Naive thymus-derived CD8-positive, alpha-beta T cell (primary cell): ENCODE data around the gene ZDHHC19. TPM values are rescaled to one million over a fixed set of nuclear protein-coding genes. Genes with fewer than 3 reads are reported as not detected.
A peak's percentile ranks its signal among the peaks of the same experiment; 100 is the strongest.
"Not testable (repeated sequence)": the region's sequence is repeated elsewhere in the genome, so short reads cannot be mapped to it uniquely, and the experiment has no call there.

ENCODE experiments used
- ATAC-seq, 2 donors: fragments of 150-1000 bp; cut with Tn5 transposase in 1 of 2; sonication (Bioruptor Pico), chemical (Tn5 transposase) in 1 of 2; 1 replicate in 1 of 2; 2 replicates in 1 of 2; pipeline ENCODE4 v1.10.0; 2021; ENCODE audit warnings: mild to moderate bottlenecking in 2 of 2, moderate library complexity in 2 of 2
- POLR2A ChIA-PET: fragments of 350-600 bp; sonication (Branson Sonifier 250); formaldehyde crosslinking; loops from one replicate; lab custom pipeline; 2021; ENCODE audit warnings: antibody characterized with exemption; lab: Charles Lee
- DNase-seq, 10 donors: peaks; one replicate each; pipeline versions ENCODE4 v3.0.0 to v3.0.0-alpha.2; 2020 to 2022
- H3K27ac Mint-ChIP-seq, 10 donors: one replicate each; pipeline ENCODE4 v1.8.0; 2020 to 2022; ENCODE audit warnings: mild to moderate bottlenecking in 10 of 10, mixed read lengths in 10 of 10, moderate library complexity in 4 of 10, inconsistent platforms in 1 of 10
- H3K27me3 Mint-ChIP-seq, 5 donors: one replicate each; pipeline ENCODE4 v1.8.0; 2021 to 2022; ENCODE audit warnings: mixed read lengths in 5 of 5
- H3K36me3 Mint-ChIP-seq, 3 donors: one replicate each; pipeline ENCODE4 v1.8.0; 2020 to 2022; ENCODE audit warnings: mixed read lengths in 3 of 3, mild to moderate bottlenecking in 2 of 3, inconsistent platforms in 1 of 3
- H3K4me1 Mint-ChIP-seq, 4 donors: one replicate each; pipeline ENCODE4 v1.8.0; 2021 to 2022; ENCODE audit warnings: mixed read lengths in 4 of 4
- H3K4me3 Mint-ChIP-seq, 10 donors: one replicate each; pipeline ENCODE4 v1.8.0; 2020 to 2022; ENCODE audit warnings: mild to moderate bottlenecking in 10 of 10, mixed read lengths in 10 of 10, moderate library complexity in 6 of 10, inconsistent platforms in 1 of 10
- H3K9me3 Mint-ChIP-seq, 9 donors: one replicate each; pipeline ENCODE4 v1.8.0; 2020 to 2022; ENCODE audit warnings: mixed read lengths in 9 of 9, mild to moderate bottlenecking in 3 of 9, inconsistent platforms in 1 of 9, moderate library complexity in 1 of 9
- polyA plus RNA-seq, 3 donors: library from polyadenylated mRNA; unstranded; fragments of 300-500 nt; fragmentation: Illumina TruSeq; gene quantifications; one replicate each; pipeline ENCODE4 v1.2.3, GENCODE V29; 2021
- total RNA-seq, 8 experiments: library from RNA in 2 of 8; stranded (reverse) in 2 of 8; gene quantifications; one replicate each; pipeline ENCODE4 v1.2.3 and lab custom pipeline; 2021 to 2026

The ZDHHC19 gene
- total and polyA plus RNA-seq, 5 experiments from 2014 or later, result 0.51 TPM; not detected in 4

DNA sequence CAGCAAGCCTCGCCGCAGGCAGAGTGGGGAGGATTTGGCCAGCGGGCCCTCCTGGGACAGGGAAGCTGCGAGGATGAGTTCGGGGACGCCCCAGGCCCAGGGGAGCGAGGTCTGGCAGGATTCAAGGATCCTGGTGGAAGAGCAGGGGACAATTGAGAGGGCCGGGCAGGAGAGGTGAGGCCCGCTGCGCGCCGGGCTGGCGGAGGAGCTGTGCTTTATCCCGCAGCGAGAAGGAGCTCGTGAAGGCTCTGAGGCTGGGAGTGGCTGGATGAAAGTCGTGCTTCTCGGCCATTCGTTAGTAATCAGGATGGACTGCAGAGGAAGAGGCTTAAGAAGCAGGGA, 8.7 kb upstream of the ZDHHC19 start:
- no peak for ATAC-seq
- POLR2A ChIA-PET, result no interaction called here
- peaks cover 0 to 3% (median 0%) of the 10 kb centered on the region in 5 donors for H3K27me3 Mint-ChIP-seq

DNA sequence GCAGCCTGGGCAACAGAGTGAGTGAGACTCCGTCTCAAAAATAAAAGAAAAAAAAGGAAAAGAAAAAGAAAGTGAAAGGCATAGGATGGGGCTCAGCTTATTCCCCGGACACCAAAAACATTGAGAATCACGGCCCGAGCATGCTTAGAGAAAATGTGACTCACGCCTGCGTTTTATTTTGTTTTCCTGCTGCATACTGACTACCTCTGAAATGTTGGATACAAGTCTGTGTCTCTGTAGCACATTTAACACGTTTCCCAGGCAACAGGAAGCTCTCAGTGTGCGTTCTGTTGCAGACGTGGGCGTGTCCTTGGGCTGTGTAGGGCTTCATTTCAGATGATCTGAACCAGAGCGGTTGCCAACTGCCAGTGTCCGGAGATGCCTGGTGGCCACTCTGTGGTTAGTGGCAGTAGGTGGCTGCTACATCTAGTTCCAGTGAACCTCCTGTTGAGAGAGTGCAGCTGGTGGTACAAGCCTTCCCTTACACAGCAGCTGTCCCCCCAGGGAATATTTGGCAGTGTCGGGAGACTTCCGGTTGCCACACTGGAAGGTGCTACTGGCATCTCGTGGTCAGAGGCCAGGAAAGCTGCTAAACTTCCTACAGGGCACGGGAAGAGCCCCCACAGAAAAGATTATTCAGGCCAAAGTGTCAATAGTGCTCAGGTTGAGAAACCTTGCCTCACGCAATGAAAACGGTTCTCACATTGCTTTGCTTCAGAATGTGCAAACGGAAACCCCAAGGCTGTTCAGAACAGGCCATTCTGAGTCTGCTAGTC, 8.2 kb upstream of the ZDHHC19 start:
- peak; percentile 38 to 88 (median 62) for DNase-seq
- Mint-ChIP-seq H3K4me3 (peak overlapping the region; percentile 73 to 89 (median 79)), H3K27me3 (peaks cover 0 to 2% (median 0%) of the 10 kb centered on the region in 5 donors), H3K27ac (peak overlapping the region; percentile 79 to 96 (median 90)), H3K9me3 (no peaks in the 10 kb centered on the region), H3K4me1 (peaks cover 6 to 22% (median 15%) of the 10 kb centered on the region in 4 donors), H3K36me3 (no peaks in the 10 kb centered on the region)
- POLR2A ChIA-PET, result no interaction called here
- peak; percentile 93 to 98 for ATAC-seq

More for the DNA sequence above, 8.7 kb upstream of the ZDHHC19 start:
- DNase-seq, result no peak
- H3K9me3 Mint-ChIP-seq, result no peaks in the 10 kb centered on the region
- no peaks in the 10 kb centered on the region for H3K36me3 Mint-ChIP-seq
- peaks cover 6 to 22% (median 15%) of the 10 kb centered on the region in 4 donors for H3K4me1 Mint-ChIP-seq
- peak overlapping the region in 9 of 10 donors; percentile 82 to 96 (median 91) for H3K27ac Mint-ChIP-seq
- peak overlapping the region in 7 of 10 donors; percentile 18 to 86 (median 78) for H3K4me3 Mint-ChIP-seq

GRCh38 chr3:196218155-196218712, 7.0 kb upstream of the ZDHHC19 start:
- H3K27ac Mint-ChIP-seq, result peak overlapping the region in 7 of 10 donors; percentile 70 to 95 (median 85)
- H3K27me3 Mint-ChIP-seq, result peaks cover 0 to 2% (median 0%) of the 10 kb centered on the region in 5 donors
- no peaks in the 10 kb centered on the region for H3K36me3 Mint-ChIP-seq
- POLR2A ChIA-PET, result no interaction called here
- DNase-seq, result no peak
- H3K9me3 Mint-ChIP-seq, result no peaks in the 10 kb centered on the region
- ATAC-seq, result no peak
- peaks cover 6 to 22% (median 15%) of the 10 kb centered on the region in 4 donors for H3K4me1 Mint-ChIP-seq
- H3K4me3 Mint-ChIP-seq, result peak overlapping the region in 4 of 10 donors; percentile 18 to 86 (median 30)

- H3K27ac Mint-ChIP-seq, result peak overlapping the region in 8 of 10 donors; percentile 37 to 86 (median 71)
- H3K4me3 Mint-ChIP-seq, result peak overlapping the region in 7 of 10 donors; percentile 11 to 62 (median 31)
- peaks cover 6 to 22% (median 15%) of the 10 kb centered on the region in 4 donors for H3K4me1 Mint-ChIP-seq
- POLR2A ChIA-PET, result no interaction called here
- H3K9me3 Mint-ChIP-seq, result no peaks in the 10 kb centered on the region
- DNase-seq (no peak), ATAC-seq (no peak)
- no peaks in the 10 kb centered on the region for H3K36me3 Mint-ChIP-seq
- no peaks in the 10 kb centered on the region for H3K27me3 Mint-ChIP-seq
Measured at GRCh38 chr3:196217307-196218154, 6.3 kb upstream of the ZDHHC19 start.

- ATAC-seq (no peak), DNase-seq (no peak)
- H3K9me3 Mint-ChIP-seq, result no peaks in the 10 kb centered on the region
- peak overlapping the region in 2 of 10 donors; percentile 56 to 84 for H3K27ac Mint-ChIP-seq
- H3K27me3 Mint-ChIP-seq, result no peaks in the 10 kb centered on the region
- peaks cover 6 to 22% (median 15%) of the 10 kb centered on the region in 4 donors for H3K4me1 Mint-ChIP-seq
- H3K36me3 Mint-ChIP-seq, result no peaks in the 10 kb centered on the region
- POLR2A ChIA-PET, result interaction anchor here (0.6 kb wide), 1 partner anchor 468 kb away, joined by 3 read pairs; no protein-coding TSS in a partner anchor
- no peak overlapping the region for H3K4me3 Mint-ChIP-seq
Measured at GRCh38 chr3:196216681-196217211, 5.5 kb upstream of the ZDHHC19 start.

GRCh38 chr3:196216089-196216564, 4.9 kb upstream of the ZDHHC19 start, which contains the start of gene SLC51A:
Gene SLC51A, plus strand, starts transcription at chr3:196216534. Its CDS starts 179 bp downstream, at chr3:196216713.
- ATAC-seq, result no peak
- POLR2A ChIA-PET, result no interaction called here
- Mint-ChIP-seq H3K9me3 (no peaks in the 10 kb centered on the region), H3K4me3 (peak within 1 kb of the TSS in 5 of 10 donors; percentile 11 to 62 (median 32)), H3K4me1 (peaks cover 6 to 20% (median 15%) of the 10 kb centered on the region in 4 donors), H3K36me3 (no peaks in the 10 kb centered on the region), H3K27me3 (no peaks in the 10 kb centered on the region), H3K27ac (peak within 1 kb of the TSS in 7 of 10 donors; percentile 37 to 84 (median 72))
- DNase-seq, result no peak

- Mint-ChIP-seq H3K9me3 (no peaks in the 10 kb centered on the region), H3K27ac (peak overlapping the region in 2 of 10 donors; percentile 50 to 73), H3K4me1 (peaks cover 6 to 19% (median 15%) of the 10 kb centered on the region in 4 donors), H3K4me3 (no peak overlapping the region), H3K27me3 (no peaks in the 10 kb centered on the region), H3K36me3 (no peaks in the 10 kb centered on the region)
- POLR2A ChIA-PET, result interaction anchor here (0.6 kb wide), 1 partner anchor 10 kb away, joined by 3 read pairs; no protein-coding TSS in a partner anchor
- ATAC-seq (no peak), DNase-seq (no peak)
Measured at GRCh38 chr3:196215493-196216020, 4.4 kb upstream of the ZDHHC19 start.

DNA sequence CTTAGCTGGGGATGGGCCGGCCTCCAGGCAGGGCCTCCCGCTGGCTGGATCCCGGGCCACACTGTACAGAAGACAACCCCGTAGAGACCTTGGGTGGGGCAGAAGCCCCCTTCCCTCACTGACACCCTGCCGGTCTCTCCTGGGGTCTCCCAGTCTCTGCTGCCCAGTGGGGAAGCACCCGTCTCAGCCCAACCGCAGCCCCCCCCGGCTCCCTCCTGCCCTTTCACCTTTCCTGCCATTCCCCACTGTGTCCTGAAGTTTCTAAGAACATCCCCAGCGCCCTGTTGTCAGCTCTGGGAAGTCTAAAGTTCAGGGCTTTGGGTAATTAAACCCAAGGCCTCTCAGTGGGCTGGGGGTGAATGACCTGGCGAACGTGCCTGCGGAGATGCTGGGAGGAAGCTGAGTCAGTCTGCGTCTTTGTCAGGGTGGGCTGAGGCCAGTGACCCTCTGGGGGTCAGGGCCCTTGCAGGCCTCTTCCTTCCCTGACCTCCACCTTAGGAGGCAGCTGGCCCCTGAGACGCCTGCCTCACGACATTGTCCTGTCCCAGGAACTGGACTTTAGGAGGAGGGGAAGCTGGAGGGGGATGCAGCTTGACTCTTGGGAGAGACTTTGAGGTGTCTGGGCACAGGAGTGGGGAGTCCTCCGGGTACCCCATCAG, 3.7 kb upstream of the ZDHHC19 start:
- POLR2A ChIA-PET, result interaction anchor here (0.6 kb wide), 1 partner anchor 10 kb away, joined by 3 read pairs; no protein-coding TSS in a partner anchor
- Mint-ChIP-seq H3K4me3 (no peak overlapping the region), H3K4me1 (peaks cover 6 to 15% (median 12%) of the 10 kb centered on the region in 4 donors), H3K36me3 (no peaks in the 10 kb centered on the region), H3K9me3 (no peaks in the 10 kb centered on the region), H3K27ac (peak overlapping the region in 1 of 10 donors; percentile 50), H3K27me3 (no peaks in the 10 kb centered on the region)
- no peak for ATAC-seq
- DNase-seq, result no peak

GRCh38 chr3:196209944-196210672, 1.1 kb downstream of the ZDHHC19 start:
- peak overlapping the region in 2 of 10 donors; percentile 8 to 32 for H3K27ac Mint-ChIP-seq
- H3K9me3 Mint-ChIP-seq, H3K36me3 Mint-ChIP-seq, H3K27me3 Mint-ChIP-seq, ATAC-seq, H3K4me3 Mint-ChIP-seq, DNase-seq: not testable (repeated sequence)
- POLR2A ChIA-PET, result interaction anchor here (1.4 kb wide), 1 partner anchor 31 kb away, joined by 4 read pairs; no protein-coding TSS in a partner anchor
- H3K4me1 Mint-ChIP-seq, result peaks cover 3 to 15% (median 10%) of the 10 kb centered on the region in 4 donors

DNA sequence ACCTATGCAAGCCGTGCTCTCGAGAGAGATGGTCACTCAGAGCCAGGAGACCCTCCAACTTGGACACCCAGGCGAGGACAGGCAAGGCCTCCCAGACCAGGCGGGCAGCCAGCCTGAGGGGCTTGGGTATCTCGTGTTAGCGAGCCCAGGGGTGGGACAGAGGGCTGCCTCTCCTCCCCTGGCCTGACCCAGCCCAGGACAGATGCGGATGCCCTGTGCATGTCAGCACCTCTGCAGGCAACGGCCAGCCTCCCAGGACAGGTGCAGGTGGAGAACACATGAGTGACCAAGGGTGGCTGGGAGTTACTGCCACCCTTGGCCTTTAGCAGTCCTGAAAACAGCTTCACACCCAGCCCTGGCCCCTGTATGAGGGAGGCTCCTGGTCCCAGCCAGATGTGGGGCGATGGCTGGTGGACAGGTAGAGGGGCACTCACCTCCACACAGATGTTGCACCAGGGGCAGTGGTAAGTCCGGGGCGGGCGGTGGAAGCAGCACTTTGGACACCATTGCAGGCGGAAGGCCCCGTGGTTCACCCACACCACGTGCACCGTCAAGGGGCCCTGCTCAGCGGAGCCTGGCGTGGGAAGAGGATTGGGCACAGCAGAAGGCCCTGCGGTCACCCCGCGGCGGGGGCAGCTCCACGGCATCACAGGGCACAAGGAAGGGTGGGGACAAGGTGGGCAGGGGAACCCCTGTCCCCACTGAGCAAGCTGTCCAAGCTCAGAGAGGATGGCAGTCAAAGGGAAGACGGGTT, 2.1 kb downstream of the ZDHHC19 start:
- Mint-ChIP-seq H3K4me3 (peak overlapping the region in 8 of 10 donors; percentile 61 to 87 (median 76)), H3K27me3 (no peaks in the 10 kb centered on the region), H3K36me3 (no peaks in the 10 kb centered on the region), H3K4me1 (peaks cover 3 to 22% (median 10%) of the 10 kb centered on the region in 4 donors), H3K27ac (peak overlapping the region in 1 of 10 donors; percentile 43), H3K9me3 (no peaks in the 10 kb centered on the region)
- POLR2A ChIA-PET, result interaction anchor here (1.4 kb wide), 1 partner anchor 30 kb away, joined by 4 read pairs; no protein-coding TSS in a partner anchor
- DNase-seq, result no peak
- no peak for ATAC-seq
